H9 (cell line): ENCODE results near the gene TRIM27. TPM values are rescaled to one million over a fixed set of nuclear protein-coding genes. Genes with fewer than 3 reads are reported as not detected.

Source experiments
- DNase-seq: peaks from one replicate; pipeline ENCODE4 v3.0.0-alpha.2; 2017
- H2AFZ ChIP-seq: one replicate; pipeline ENCODE4 v1.6.1; 2013; ENCODE audit warnings: mild to moderate bottlenecking, low read length, control low read depth, moderate library complexity
- H2AK5ac ChIP-seq: 2 replicates; pipeline ENCODE4 v1.6.1; 2013; ENCODE audit warnings: low read length, control low read depth, mixed read lengths; ENCODE audit not compliant: insufficient read length
- H2BK120ac ChIP-seq: one replicate; pipeline ENCODE4 v1.6.1; 2013; ENCODE audit warnings: low read depth, mild to moderate bottlenecking, low read length, control low read depth, inconsistent platforms; ENCODE audit not compliant: poor library complexity, severe bottlenecking
- H2BK12ac ChIP-seq: 2 replicates; pipeline ENCODE4 v1.6.1; 2013; ENCODE audit warnings: low read length, control low read depth, mixed read lengths, low read depth; ENCODE audit not compliant: insufficient read length
- H2BK15ac ChIP-seq: 2 replicates; pipeline ENCODE4 v1.6.1; 2013; ENCODE audit warnings: low read depth, low read length, control low read depth
- H2BK20ac ChIP-seq: one replicate; pipeline ENCODE4 v1.6.1; 2013; ENCODE audit warnings: low read depth, mild to moderate bottlenecking, low read length, control low read depth, inconsistent platforms; ENCODE audit not compliant: poor library complexity, severe bottlenecking
- H2BK5ac ChIP-seq: 2 replicates; pipeline ENCODE4 v1.6.1; 2013; ENCODE audit warnings: low read length, control low read depth, mixed read lengths; ENCODE audit not compliant: insufficient read length
- H3K14ac ChIP-seq: 2 replicates; pipeline ENCODE4 v1.6.1; 2013; ENCODE audit warnings: low read length, control low read depth; ENCODE audit not compliant: insufficient read depth
- H3K18ac ChIP-seq: 2 replicates; pipeline ENCODE4 v1.6.1; 2013; ENCODE audit warnings: low read depth, mild to moderate bottlenecking, mixed read lengths, low read length, control low read depth; ENCODE audit not compliant: insufficient read length
- H3K23ac ChIP-seq: 2 replicates; pipeline ENCODE4 v1.6.1; 2013; ENCODE audit warnings: low read length, control low read depth, mixed read lengths, low read depth; ENCODE audit not compliant: insufficient read length
- H3K23me2 ChIP-seq: 2 replicates; pipeline ENCODE4 v1.6.1; 2013; ENCODE audit warnings: low read depth, mild to moderate bottlenecking, mixed read lengths, low read length, control low read depth; ENCODE audit not compliant: insufficient read length, poor library complexity, severe bottlenecking
- H3K27ac ChIP-seq: 2 replicates; pipeline ENCODE4 v1.5.1; 2013; ENCODE audit warnings: low read length, control low read depth, mixed read lengths, low read depth; ENCODE audit not compliant: insufficient read length
- H3K27me3 ChIP-seq: 2 replicates; pipeline ENCODE4 v1.6.1; 2013; ENCODE audit warnings: low read length, control low read depth, inconsistent platforms; ENCODE audit not compliant: insufficient read depth
- H3K4ac ChIP-seq: 2 replicates; pipeline ENCODE4 v1.6.1; 2013; ENCODE audit warnings: low read depth, mild to moderate bottlenecking, control low read depth, inconsistent platforms, low read length, moderate library complexity
- H3K4me1 ChIP-seq: 2 replicates; pipeline ENCODE4 v1.6.1; 2013; ENCODE audit warnings: low read length, control low read depth, inconsistent platforms; ENCODE audit not compliant: insufficient read depth
- H3K4me2 ChIP-seq: 2 replicates; pipeline ENCODE4 v1.6.1; 2013; ENCODE audit warnings: low read length, control low read depth, mixed read lengths; ENCODE audit not compliant: insufficient read length, insufficient read depth
- H3K56ac ChIP-seq: 2 replicates; pipeline ENCODE4 v1.6.1; 2013; ENCODE audit warnings: low read depth, mild to moderate bottlenecking, mixed read lengths, low read length, control low read depth; ENCODE audit not compliant: insufficient read length
- H3K79me1 ChIP-seq: 2 replicates; pipeline ENCODE4 v1.6.1; 2013; ENCODE audit warnings: low read depth, mild to moderate bottlenecking, moderate library complexity, low read length, control low read depth, inconsistent platforms; ENCODE audit not compliant: insufficient read depth, poor library complexity, severe bottlenecking
- H3K79me2 ChIP-seq: 2 replicates; pipeline ENCODE4 v1.6.1; 2013; ENCODE audit warnings: low read length, control low read depth, inconsistent platforms; ENCODE audit not compliant: insufficient read depth
- H3K9ac ChIP-seq: 2 replicates; pipeline ENCODE4 v1.6.1; 2013; ENCODE audit warnings: low read length, control low read depth, mixed read lengths; ENCODE audit not compliant: insufficient read length; ENCODE audit errors: extremely low read depth
- H3K9me3 ChIP-seq: one replicate; pipeline ENCODE4 v1.6.1; 2013; ENCODE audit warnings: low read depth, low read length, inconsistent platforms; ENCODE audit not compliant: control insufficient read depth
- H3T11ph ChIP-seq: one replicate; pipeline ENCODE4 v1.6.1; 2013; ENCODE audit warnings: mild to moderate bottlenecking, low read length, control low read depth, inconsistent platforms
- H4K20me1 ChIP-seq: one replicate; pipeline ENCODE4 v1.6.1; 2013; ENCODE audit not compliant: control insufficient read depth, insufficient read length, insufficient read depth
- H4K5ac ChIP-seq: 2 replicates; pipeline ENCODE4 v1.6.1; 2013; ENCODE audit warnings: low read depth, mild to moderate bottlenecking, mixed read lengths, low read length, control low read depth; ENCODE audit not compliant: insufficient read length
- H4K8ac ChIP-seq: replicated peaks from 2 replicates; pipeline ENCODE4 v1.6.1; 2013; ENCODE audit warnings: low read length, control low read depth, mixed read lengths, low read depth; ENCODE audit not compliant: insufficient read length
- H4K91ac ChIP-seq: 2 replicates; pipeline ENCODE4 v1.6.1; 2013; ENCODE audit warnings: low read depth, mild to moderate bottlenecking, moderate library complexity, mixed read lengths, low read length, control low read depth; ENCODE audit not compliant: insufficient read length
- H3K27ac Mint-ChIP-seq, 3 experiments: 2 replicates in 2 of 3; 3 replicates in 1 of 3; pipeline ENCODE4 v1.8.0; 2020 to 2021; ENCODE audit warnings: mixed read lengths in 3 of 3, mild to moderate bottlenecking in 1 of 3, moderate library complexity in 1 of 3
- H3K27me3 Mint-ChIP-seq: 2 replicates; pipeline ENCODE4 v1.8.0; 2021; ENCODE audit warnings: low read depth, mild to moderate bottlenecking, moderate library complexity, mixed read lengths
- H3K36me3 Mint-ChIP-seq, 3 experiments: 2 replicates in 2 of 3; 3 replicates in 1 of 3; pipeline ENCODE4 v1.8.0; 2020 to 2021; ENCODE audit warnings: low read depth in 3 of 3, mixed read lengths in 3 of 3; ENCODE audit not compliant: insufficient read depth in 1 of 3
- H3K4me1 Mint-ChIP-seq, 2 experiments: 2 replicates each; pipeline ENCODE4 v1.8.0; 2020; ENCODE audit warnings: mixed read lengths in 2 of 2
- H3K4me3 Mint-ChIP-seq, 2 experiments: 2 replicates in 1 of 2; 3 replicates in 1 of 2; pipeline ENCODE4 v1.8.0; 2020 to 2021; ENCODE audit warnings: mild to moderate bottlenecking in 2 of 2, mixed read lengths in 2 of 2, moderate library complexity in 1 of 2
- H3K9me3 Mint-ChIP-seq, 2 experiments: 2 replicates in 1 of 2; 3 replicates in 1 of 2; pipeline ENCODE4 v1.8.0; 2020; ENCODE audit warnings: mild to moderate bottlenecking in 2 of 2, mixed read lengths in 2 of 2, moderate library complexity in 1 of 2
- WGBS: extraction: QIAGEN DNeasy Blood & Tissue Kit; methylation state at CpG from one replicate; pipeline ENCODE4 v1.1.7; 2013; ENCODE audit warnings: missing lambda C conversion rate, low lambda C conversion rate, mixed read lengths; ENCODE audit not compliant: insufficient read length; ENCODE audit errors: extremely low coverage; 5-methylcytosine and 5-hydroxymethylcytosine counted together
- total RNA-seq: library from RNA; stranded (reverse); gene quantifications from 2 replicates; pipeline ENCODE4 v1.2.1, GENCODE V29; 2021
- TF ChIP-seq, protein P1 (sequence below): fragments of 200-600 bp; sonication (generic); conservative IDR thresholded peaks from 3 replicates; pipeline ENCODE4 v1.8.0; 2021; ENCODE audit warnings: antibody characterized with exemption, mild to moderate bottlenecking

Gene TRIM27
- total RNA-seq, 1 experiment from 2014 or later, result 98.2 TPM

DNA sequence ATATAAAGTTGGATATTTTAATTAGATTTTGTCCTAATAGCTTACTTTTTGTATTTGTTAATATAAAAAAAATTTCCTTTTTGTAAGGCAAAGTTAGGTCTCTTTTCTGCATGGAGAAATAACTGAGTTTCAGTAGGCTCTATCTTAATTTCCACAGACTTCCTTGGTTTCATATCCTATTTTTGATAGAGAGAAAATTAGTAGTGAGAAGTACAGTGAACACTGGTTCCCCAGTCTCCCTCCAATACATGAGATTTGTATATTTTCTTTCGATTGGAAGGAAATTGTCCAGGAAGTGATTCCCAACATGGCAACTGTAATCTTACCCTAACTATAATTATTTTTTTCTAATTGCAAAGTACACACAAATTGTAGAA lies 26.4 kb downstream of the TRIM27 start:
- no peak overlapping the region for H3K14ac ChIP-seq
- Mint-ChIP-seq H3K4me3 (peak overlapping the region; percentile 96 to 98), H3K36me3 (peaks cover 3 to 25% (median 10%) of the 10 kb centered on the region in 3 experiments; a peak in 6 of 7 replicates), H3K27ac (peak overlapping the region in 1 of 3 experiments; percentile 99; a peak in 1 of 7 replicates), H3K4me1 (peaks cover 4 to 6% of the 10 kb centered on the region in 2 experiments; a peak in 3 of 4 replicates), H3K27me3 (peaks cover 4% of the 10 kb centered on the region; the same call in 1 of the 2 replicates), H3K9me3 (peaks cover 3 to 5% of the 10 kb centered on the region in 2 experiments; a peak in 3 of 5 replicates)
- H3K9ac ChIP-seq, result peak overlapping the region; percentile 93
- H2BK20ac ChIP-seq, result no peak overlapping the region
- no peak overlapping the region for H4K8ac ChIP-seq
- no peak for DNase-seq
- H2BK15ac ChIP-seq, result no peak overlapping the region
- no CpG with 5 or more reads among the region's 1 CpG for WGBS
- no peak overlapping the region for H3K27ac ChIP-seq
- H2AK5ac ChIP-seq, result no peak overlapping the region
- no peak overlapping the region for H4K91ac ChIP-seq
- no peak overlapping the region for H2BK120ac ChIP-seq
- no peak overlapping the region for H3K23ac ChIP-seq
- H3K18ac ChIP-seq, result no peak overlapping the region
- H3K23me2 ChIP-seq, result peaks cover 9% of the 10 kb centered on the region
- no peak overlapping the region for H2BK12ac ChIP-seq
- H2AFZ ChIP-seq, result no peak overlapping the region
- TF ChIP-seq, protein P1, sequence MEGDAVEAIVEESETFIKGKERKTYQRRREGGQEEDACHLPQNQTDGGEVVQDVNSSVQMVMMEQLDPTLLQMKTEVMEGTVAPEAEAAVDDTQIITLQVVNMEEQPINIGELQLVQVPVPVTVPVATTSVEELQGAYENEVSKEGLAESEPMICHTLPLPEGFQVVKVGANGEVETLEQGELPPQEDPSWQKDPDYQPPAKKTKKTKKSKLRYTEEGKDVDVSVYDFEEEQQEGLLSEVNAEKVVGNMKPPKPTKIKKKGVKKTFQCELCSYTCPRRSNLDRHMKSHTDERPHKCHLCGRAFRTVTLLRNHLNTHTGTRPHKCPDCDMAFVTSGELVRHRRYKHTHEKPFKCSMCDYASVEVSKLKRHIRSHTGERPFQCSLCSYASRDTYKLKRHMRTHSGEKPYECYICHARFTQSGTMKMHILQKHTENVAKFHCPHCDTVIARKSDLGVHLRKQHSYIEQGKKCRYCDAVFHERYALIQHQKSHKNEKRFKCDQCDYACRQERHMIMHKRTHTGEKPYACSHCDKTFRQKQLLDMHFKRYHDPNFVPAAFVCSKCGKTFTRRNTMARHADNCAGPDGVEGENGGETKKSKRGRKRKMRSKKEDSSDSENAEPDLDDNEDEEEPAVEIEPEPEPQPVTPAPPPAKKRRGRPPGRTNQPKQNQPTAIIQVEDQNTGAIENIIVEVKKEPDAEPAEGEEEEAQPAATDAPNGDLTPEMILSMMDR, result 0 out of 3 replicates have a peak, but pooled peaks have one; percentile 1
- no peak overlapping the region for H2BK5ac ChIP-seq
- no peak overlapping the region for H3K56ac ChIP-seq
- H3K4me2 ChIP-seq, result peak overlapping the region; percentile 44
- H3K27me3 ChIP-seq, result no peaks in the 10 kb centered on the region
- no peaks in the 10 kb centered on the region for H4K20me1 ChIP-seq
- no peak overlapping the region for H4K5ac ChIP-seq
- no peaks in the 10 kb centered on the region for H3K9me3 ChIP-seq
- no peaks in the 10 kb centered on the region for H3K79me1 ChIP-seq
- H3K4me1 ChIP-seq, result no peaks in the 10 kb centered on the region
- no peak overlapping the region for H3T11ph ChIP-seq
- no peaks in the 10 kb centered on the region for H3K79me2 ChIP-seq
- H3K4ac ChIP-seq, result no peak overlapping the region
